H1 (cell line): Measurements from ENCODE around the gene LSM14B. TPM values are rescaled to one million over a fixed set of nuclear protein-coding genes. Genes with fewer than 3 reads are reported as not detected.

Source experiments
- CTCF ChIA-PET: fragments of 300-600 bp; sonication (Branson Sonifier 250); formaldehyde crosslinking; loops from one replicate; lab custom pipeline; 2021; ENCODE audit not compliant: partially characterized antibody; lab: Charles Lee
- POLR2A ChIA-PET: fragments of 300-600 bp; sonication (Branson Sonifier 250); formaldehyde crosslinking; loops from one replicate; lab custom pipeline; 2021; ENCODE audit warnings: inconsistent platforms; ENCODE audit not compliant: partially characterized antibody; lab: Charles Lee
- DNase-seq, 2 experiments: peaks; one replicate each; pipeline versions ENCODE4 v3.0.0 to v3.0.0-alpha.2; 2010 to 2022; ENCODE audit warnings: low spot score in 2 of 2, low read depth in 1 of 2, mixed read lengths in 1 of 2
- FAIRE-seq: peaks from 2 replicates; lab custom pipeline; 2011; peaks lifted over from hg19 to GRCh38; lab: Jason Lieb, UNC
- H2AFZ ChIP-seq: 2 replicates; pipeline ENCODE4 v1.8.1; 2012; ENCODE audit warnings: low read length, inconsistent platforms
- H2AK5ac ChIP-seq: 2 replicates; pipeline ENCODE4 v1.6.1; 2013; ENCODE audit warnings: low read depth, low read length
- H2BK120ac ChIP-seq: replicated peaks from 2 replicates; pipeline ENCODE3; 2013; ENCODE audit warnings: low read depth, low read length, inconsistent platforms
- H2BK12ac ChIP-seq: 2 replicates; pipeline ENCODE4 v1.6.1; 2013; ENCODE audit warnings: low read depth, low read length
- H2BK15ac ChIP-seq: 2 replicates; pipeline ENCODE4 v1.6.1; 2013; ENCODE audit warnings: low read length
- H2BK20ac ChIP-seq: 2 replicates; pipeline ENCODE4 v1.6.1; 2013; ENCODE audit warnings: low read length
- H2BK5ac ChIP-seq: 2 replicates; pipeline ENCODE4 v1.6.1; 2013; ENCODE audit warnings: low read depth, low read length
- H3K14ac ChIP-seq: 2 replicates; pipeline ENCODE4 v1.6.1; 2013; ENCODE audit warnings: inconsistent platforms; ENCODE audit not compliant: insufficient read length
- H3K18ac ChIP-seq: 2 replicates; pipeline ENCODE4 v1.6.1; 2013; ENCODE audit warnings: low read length; ENCODE audit errors: extremely low read depth
- H3K23ac ChIP-seq: 2 replicates; pipeline ENCODE4 v1.6.1; 2013; ENCODE audit warnings: inconsistent platforms; ENCODE audit not compliant: insufficient read length
- H3K23me2 ChIP-seq: 2 replicates; pipeline ENCODE4 v1.6.1; 2013; ENCODE audit warnings: low read depth, low read length
- H3K27ac ChIP-seq: 2 replicates; pipeline ENCODE4 v1.6.1; 2011; ENCODE audit warnings: low read depth, low read length, inconsistent platforms
- H3K27me3 ChIP-seq, 4 experiments: replicated peaks in 1 of 4; 1 replicate in 1 of 4; 2 replicates in 3 of 4; pipeline versions ENCODE4 v1.6.1 to v1.8.1; 2011 to 2013; ENCODE audit warnings: low read length in 3 of 4, mild to moderate bottlenecking in 3 of 4, inconsistent platforms in 2 of 4, mixed read lengths in 2 of 4, moderate library complexity in 1 of 4; ENCODE audit not compliant: control insufficient read depth in 3 of 4, insufficient read depth in 3 of 4; ENCODE audit errors: extremely low read depth in 1 of 4
- H3K36me3 ChIP-seq, 4 experiments: 2 replicates each; pipeline versions ENCODE4 v1.6.1 to v1.8.1; 2011 to 2013; ENCODE audit warnings: mild to moderate bottlenecking in 4 of 4, low read length in 3 of 4, moderate library complexity in 2 of 4, control low read depth in 1 of 4, inconsistent platforms in 1 of 4; ENCODE audit not compliant: insufficient read depth in 4 of 4, control insufficient read depth in 2 of 4
- H3K4ac ChIP-seq: replicated peaks from 2 replicates; pipeline ENCODE3; 2013; ENCODE audit warnings: low read length, low read depth, mixed read lengths, inconsistent platforms; ENCODE audit not compliant: insufficient read length
- H3K4me1 ChIP-seq, 4 experiments: replicated peaks in 1 of 4; 1 replicate in 1 of 4; 2 replicates in 3 of 4; pipeline versions ENCODE4 v1.6.1 to v1.8.1; 2011 to 2013; ENCODE audit warnings: low read length in 3 of 4, inconsistent platforms in 2 of 4, mixed read lengths in 1 of 4; ENCODE audit not compliant: insufficient read depth in 4 of 4, control insufficient read depth in 3 of 4
- H3K4me2 ChIP-seq, 2 experiments: 2 replicates each; pipeline versions ENCODE4 v1.6.1 to v1.8.1; 2011 to 2013; ENCODE audit warnings: low read depth in 2 of 2, low read length in 2 of 2, control low read depth in 1 of 2, inconsistent platforms in 1 of 2, mild to moderate bottlenecking in 1 of 2; ENCODE audit not compliant: insufficient read depth in 1 of 2
- H3K4me3 ChIP-seq, 4 experiments: fragments of 200-600, 300-600 bp in 1 of 4; sonication (generic), shearing (Covaris generic), sonication (Bioruptor Twin) in 1 of 4; 2 replicates each; pipeline versions ENCODE4 v1.5.1 to v1.8.1; 2011 to 2016; ENCODE audit warnings: low read length in 4 of 4, low read depth in 3 of 4, control low read depth in 2 of 4, inconsistent platforms in 2 of 4, mild to moderate bottlenecking in 2 of 4, mixed read lengths in 1 of 4, moderate library complexity in 1 of 4; ENCODE audit not compliant: insufficient read depth in 2 of 4; ENCODE audit errors: extremely low read depth in 1 of 4
- H3K56ac ChIP-seq: replicated peaks from 2 replicates; pipeline ENCODE3; 2013; ENCODE audit warnings: low read depth, mild to moderate bottlenecking, mixed read lengths, low read length, inconsistent platforms; ENCODE audit not compliant: insufficient read length
- H3K79me1 ChIP-seq: 2 replicates; pipeline ENCODE4 v1.6.1; 2013; ENCODE audit warnings: low read depth, low read length, control low read depth
- H3K79me2 ChIP-seq, 2 experiments: 2 replicates each; pipeline versions ENCODE4 v1.6.1 to v1.8.1; 2012 to 2013; ENCODE audit warnings: low read length in 2 of 2, mild to moderate bottlenecking in 2 of 2, inconsistent platforms in 1 of 2; ENCODE audit not compliant: insufficient read depth in 2 of 2, control insufficient read depth in 1 of 2
- H3K9ac ChIP-seq, 4 experiments: replicated peaks in 1 of 4; 1 replicate in 1 of 4; 2 replicates in 3 of 4; pipeline versions ENCODE4 v1.6.1 to v1.8.1; 2011 to 2013; ENCODE audit warnings: low read depth in 3 of 4, low read length in 3 of 4, control low read depth in 2 of 4, mild to moderate bottlenecking in 2 of 4, moderate library complexity in 2 of 4, inconsistent platforms in 1 of 4; ENCODE audit errors: extremely low read depth in 1 of 4
- H3K9me3 ChIP-seq, 2 experiments: 2 replicates each; pipeline versions ENCODE4 v1.6.1 to v1.8.1; 2012 to 2013; ENCODE audit warnings: mild to moderate bottlenecking in 2 of 2, moderate library complexity in 2 of 2, control low read depth in 1 of 2, inconsistent platforms in 1 of 2, low read depth in 1 of 2, low read length in 1 of 2, mixed read lengths in 1 of 2; ENCODE audit not compliant: insufficient read depth in 2 of 2
- H4K20me1 ChIP-seq, 2 experiments: replicated peaks in 1 of 2; 2 replicates each; pipeline versions ENCODE3 to v1.8.1; 2011 to 2013; ENCODE audit warnings: inconsistent platforms in 2 of 2, low read length in 2 of 2, mild to moderate bottlenecking in 1 of 2; ENCODE audit not compliant: insufficient read depth in 2 of 2, control insufficient read depth in 1 of 2
- H4K5ac ChIP-seq: 2 replicates; pipeline ENCODE4 v1.6.1; 2013; ENCODE audit warnings: low read length, low read depth, mixed read lengths, inconsistent platforms; ENCODE audit not compliant: insufficient read length
- H4K8ac ChIP-seq: 2 replicates; pipeline ENCODE4 v1.8.0; 2013; ENCODE audit warnings: mild to moderate bottlenecking, moderate library complexity, low read length, inconsistent platforms; ENCODE audit not compliant: insufficient read depth; ENCODE audit errors: extremely low read depth
- H4K91ac ChIP-seq: replicated peaks from 2 replicates; pipeline ENCODE3; 2013; ENCODE audit warnings: low read length, mixed read lengths, inconsistent platforms; ENCODE audit not compliant: insufficient read length
- CBX5 ChIP-seq: fragments of 300-800, 300-1000 bp; sonication (generic); IDR thresholded peaks from 2 replicates; pipeline ENCODE4 v1.7.1; 2016; ENCODE audit warnings: antibody characterized with exemption, low read length, low read depth
- SIRT6 ChIP-seq: IDR thresholded peaks from one replicate; pipeline ENCODE4 v1.7.1; 2012; ENCODE audit warnings: low read length, inconsistent platforms
- TBP ChIP-seq: IDR thresholded peaks from 2 replicates; pipeline ENCODE4 v1.6.1; 2011; ENCODE audit warnings: low read depth, low read length, improper control_type of control experiment
- WGBS, 2 experiments: shearing (Covaris generic) in 1 of 2; methylation state at CpG; one replicate each; pipeline versions ENCODE4 v1.1.6 to v1.1.7; 2013 to 2015; ENCODE audit warnings: low lambda C conversion rate in 2 of 2, mixed read lengths in 2 of 2, inconsistent platforms in 1 of 2, low coverage in 1 of 2, missing lambda C conversion rate in 1 of 2; ENCODE audit not compliant: insufficient replicate concordance in 2 of 2, insufficient coverage in 1 of 2, insufficient read length in 1 of 2; ENCODE audit errors: extremely low coverage in 1 of 2, missing lambda C conversion rate in 1 of 2; 5-methylcytosine and 5-hydroxymethylcytosine counted together
- polyA plus RNA-seq, 7 experiments: library from polyadenylated mRNA; depleted of rRNA in 3 of 7; stranded (reverse) in 5 of 7; unstranded in 2 of 7; fragments of >200 nt in 5 of 7; fragments of 200-250 nt in 2 of 7; gene quantifications; 1 replicate in 5 of 7; 2 replicates in 1 of 7; 4 replicates in 1 of 7; pipeline versions ENCODE4 v1.2.1 to v1.2.3, GENCODE V29; 2011 to 2013; ENCODE audit warnings: missing spikeins in 2 of 7, mixed read lengths in 2 of 7
- total RNA-seq: library from RNA; stranded (reverse); fragmentation: NEBNext Ultra II Directional; extraction: Animal tissue kit (Norgen Biotek cat#: 25700); gene quantifications from 2 replicates; pipeline ENCODE4 v1.2.1, GENCODE V29; 2021

LSM14B gene
- total and polyA plus RNA-seq, 2 of the 8 experiments (the other 6 are each of a cell fraction or from before 2014, with no cell fraction given), result 58.3 to 65.6 TPM

DNA sequence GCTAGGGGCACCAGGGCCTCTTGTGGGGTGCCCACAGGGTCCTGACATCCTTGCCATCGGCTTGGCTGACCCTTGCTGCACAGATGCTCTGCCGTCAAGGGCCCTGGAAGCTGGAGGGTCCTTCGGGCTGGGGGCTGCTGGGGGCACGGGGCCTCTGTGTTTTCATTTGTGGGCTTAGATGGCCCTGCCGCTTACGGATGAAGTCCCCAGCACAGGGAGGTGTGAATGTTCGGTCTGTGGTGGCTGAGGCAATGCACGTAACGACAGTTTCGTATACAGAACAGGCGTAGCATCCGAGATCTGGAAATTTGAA lies 35.8 kb downstream of the LSM14B start:
- Histone ChIP-seq H2BK5ac (no peak overlapping the region), H3K9ac (no peak overlapping the region; a peak in 1 of 7 replicates), H3K27ac (no peak overlapping the region), H3K14ac (no peak overlapping the region), H3K4ac (no peak overlapping the region), H3K36me3 (peaks cover 5 to 23% (median 11%) of the 10 kb centered on the region in 4 experiments), H3K79me2 (peaks cover 7 to 68% of the 10 kb centered on the region in 2 experiments; a peak in 3 of 4 replicates), H4K8ac (no peak overlapping the region), H2BK12ac (no peak overlapping the region), H4K20me1 (peaks cover 22 to 61% of the 10 kb centered on the region in 2 experiments), H3K4me3 (no peak overlapping the region), H3K56ac (no peak overlapping the region), H3K79me1 (peaks cover 26% of the 10 kb centered on the region), H3K4me1 (peaks cover 0 to 16% (median 8%) of the 10 kb centered on the region in 4 experiments; a peak in 6 of 7 replicates), H3K23me2 (no peaks in the 10 kb centered on the region), H4K5ac (no peak overlapping the region), H2BK120ac (no peak overlapping the region), H3K18ac (no peak overlapping the region), H2BK20ac (no peak overlapping the region), H2AK5ac (no peak overlapping the region), H3K9me3 (no peaks in the 10 kb centered on the region), H2AFZ (no peak overlapping the region), H4K91ac (no peak overlapping the region), H3K23ac (no peak overlapping the region), H2BK15ac (no peak overlapping the region), H3K27me3 (no peaks in the 10 kb centered on the region), H3K4me2 (no peak overlapping the region)
- WGBS, 2 experiments, result 97% methylated on average over 11 of the region's 12 CpGs; no CpG with 5 or more reads in 1 of the 2 experiments
- DNase-seq (no peak), FAIRE-seq (no peak)
- ChIA-PET POLR2A (no interaction called here), CTCF (interaction anchor here (0.6 to 2.6 kb wide), 2 partner anchors 23 to 30 kb away, joined by 3 to 13 read pairs; no protein-coding TSS in a partner anchor)
- TF ChIP-seq SIRT6 (no peak), TBP (no peak), CBX5 (no peak)
